Hematopoietic multipotent progenitor cell treated with erythropoietin and hydrocortisone succinate and interleukin-3 and kit ligand, for 4 days (in vitro differentiated cells): ENCODE data around the gene RIMBP3C.
A peak's percentile ranks its signal among the peaks of the same experiment; 100 is the strongest.
"Not testable (repeated sequence)": the region's sequence is repeated elsewhere in the genome, so short reads cannot be mapped to it uniquely, and the experiment has no call there.

Experiments
- DNase-seq: peaks from one replicate; pipeline ENCODE4 v3.0.0-alpha.2; 2015

The RIMBP3C gene

GRCh38 chr22:21571679-21572078 lies 20.4 kb upstream of the RIMBP3C start:
- DNase-seq = no peak

GRCh38 chr22:21570398-21570797 lies 19.1 kb upstream of the RIMBP3C start:
- DNase-seq = no peak

- DNase-seq = peak; percentile 44
Observed at GRCh38 chr22:21569459-21570170, 18.4 kb upstream of the RIMBP3C start.

- not testable (repeated sequence) for DNase-seq
Observed at GRCh38 chr22:21569076-21569427, 17.8 kb upstream of the RIMBP3C start.

GRCh38 chr22:21568347-21569075 lies 17.2 kb upstream of the RIMBP3C start:
- DNase-seq = peak; percentile 82

GRCh38 chr22:21567456-21568346 lies 16.4 kb upstream of the RIMBP3C start, which contains the start of gene UBE2L3:
UBE2L3 (plus strand) TSS chr22:21567714; CDS start chr22:21567745, 31 bp downstream.
- DNase-seq = peak; percentile 94

GRCh38 chr22:21564411-21564810 lies 13.2 kb upstream of the RIMBP3C start:
- no peak for DNase-seq

- no peak for DNase-seq
Observed at GRCh38 chr22:21563912-21564311, 12.7 kb upstream of the RIMBP3C start.

GRCh38 chr22:21560657-21561056 lies 9.4 kb upstream of the RIMBP3C start:
- not testable (repeated sequence) for DNase-seq

GRCh38 chr22:21559345-21560125 lies 8.3 kb upstream of the RIMBP3C start:
- not testable (repeated sequence) for DNase-seq

GRCh38 chr22:21550678-21551047 lies 598 bp downstream of the RIMBP3C start:
- not testable (repeated sequence) for DNase-seq

- not testable (repeated sequence) for DNase-seq
Observed at GRCh38 chr22:21550008-21550677, 1.1 kb downstream of the RIMBP3C start.

GRCh38 chr22:21549558-21549957 lies 1.7 kb downstream of the RIMBP3C start:
- DNase-seq = not testable (repeated sequence)

- DNase-seq = not testable (repeated sequence)
Observed at GRCh38 chr22:21544432-21545322, 6.6 kb downstream of the RIMBP3C start.

GRCh38 chr22:21539862-21540261 lies 11.4 kb downstream of the RIMBP3C start:
- not testable (repeated sequence) for DNase-seq

- not testable (repeated sequence) for DNase-seq
Observed at GRCh38 chr22:21532863-21533648, 18.2 kb downstream of the RIMBP3C start.

- DNase-seq = not testable (repeated sequence)
Observed at GRCh38 chr22:21531525-21531924, 19.7 kb downstream of the RIMBP3C start.

- DNase-seq = not testable (repeated sequence)
Observed at GRCh38 chr22:21526705-21527500, 24.4 kb downstream of the RIMBP3C start.
